HEK293 (cell line): ENCODE measurements around the gene NCOA6.

Experiments
- BCL6B ChIP-seq: fragments of 450-650 bp; formaldehyde crosslinking; IDR thresholded peaks from 2 replicates; pipeline ENCODE4 v1.5.1; 2017; ENCODE audit warnings: missing biosample characterization, missing genetic modification characterization
- EGR2 ChIP-seq: fragments of 450-650 bp; formaldehyde crosslinking; IDR thresholded peaks from 2 replicates; pipeline ENCODE4 v1.5.1; 2016; ENCODE audit warnings: low read depth, missing biosample characterization, missing genetic modification characterization
- FEZF1 ChIP-seq: fragments of 450-650 bp; formaldehyde crosslinking; IDR thresholded peaks from 2 replicates; pipeline ENCODE4 v1.5.1; 2016; ENCODE audit warnings: missing biosample characterization, missing genetic modification characterization
- HIC1 ChIP-seq: fragments of 450-650 bp; formaldehyde crosslinking; IDR thresholded peaks from 2 replicates; pipeline ENCODE4 v1.5.1; 2016; ENCODE audit warnings: missing biosample characterization, missing genetic modification characterization
- KLF8 ChIP-seq: fragments of 450-650 bp; formaldehyde crosslinking; IDR thresholded peaks from 2 replicates; pipeline ENCODE4 v1.5.1; 2016; ENCODE audit warnings: missing biosample characterization, missing genetic modification characterization
- REPIN1 ChIP-seq: fragments of 450-650 bp; formaldehyde crosslinking; IDR thresholded peaks from 2 replicates; pipeline ENCODE4 v1.5.1; 2017; ENCODE audit warnings: missing biosample characterization, missing genetic modification characterization, low read depth
- REST ChIP-seq: fragments of 450-650 bp; formaldehyde crosslinking; IDR thresholded peaks from 2 replicates; pipeline ENCODE4 v1.5.1; 2016; ENCODE audit warnings: missing biosample characterization, missing genetic modification characterization
- ZBTB20 ChIP-seq: fragments of 450-650 bp; formaldehyde crosslinking; IDR thresholded peaks from 2 replicates; pipeline ENCODE4 v1.5.1; 2016; ENCODE audit warnings: missing biosample characterization, missing genetic modification characterization
- ZEB2 ChIP-seq: fragments of 450-650 bp; formaldehyde crosslinking; IDR thresholded peaks from 2 replicates; pipeline ENCODE4 v1.5.1; 2016; ENCODE audit warnings: missing biosample characterization, missing genetic modification characterization
- ZNF16 ChIP-seq: fragments of 450-650 bp; formaldehyde crosslinking; IDR thresholded peaks from 2 replicates; pipeline ENCODE4 v1.5.1; 2016; ENCODE audit warnings: low read depth, missing biosample characterization, missing genetic modification characterization
- ZNF175 ChIP-seq: fragments of 450-650 bp; formaldehyde crosslinking; IDR thresholded peaks from 2 replicates; pipeline ENCODE4 v1.5.1; 2016; ENCODE audit warnings: missing biosample characterization, missing genetic modification characterization
- ZNF2 ChIP-seq: fragments of 450-650 bp; formaldehyde crosslinking; IDR thresholded peaks from 2 replicates; pipeline ENCODE4 v1.5.1; 2016; ENCODE audit warnings: missing biosample characterization, missing genetic modification characterization
- ZNF23 ChIP-seq: fragments of 450-650 bp; formaldehyde crosslinking; IDR thresholded peaks from 2 replicates; pipeline ENCODE4 v1.5.1; 2016; ENCODE audit warnings: missing biosample characterization, missing genetic modification characterization, borderline replicate concordance
- ZNF292 ChIP-seq: fragments of 450-650 bp; formaldehyde crosslinking; IDR thresholded peaks from 2 replicates; pipeline ENCODE4 v1.5.1; 2016; ENCODE audit warnings: low read depth, missing biosample characterization, missing genetic modification characterization, borderline replicate concordance
- ZNF324 ChIP-seq: fragments of 450-650 bp; formaldehyde crosslinking; IDR thresholded peaks from 2 replicates; pipeline ENCODE4 v1.5.1; 2016; ENCODE audit warnings: missing biosample characterization, missing genetic modification characterization
- ZNF518A ChIP-seq: fragments of 450-650 bp; formaldehyde crosslinking; conservative IDR thresholded peaks from 2 replicates; pipeline ENCODE4 v1.5.1; 2016; ENCODE audit warnings: low read depth, missing biosample characterization, missing genetic modification characterization
- ZNF558 ChIP-seq: fragments of 450-650 bp; formaldehyde crosslinking; IDR thresholded peaks from 2 replicates; pipeline ENCODE4 v1.5.1; 2016; ENCODE audit warnings: missing biosample characterization, missing genetic modification characterization
- ZNF561 ChIP-seq: fragments of 450-650 bp; IDR thresholded peaks from 2 replicates; pipeline ENCODE4 v1.5.1; 2018; ENCODE audit warnings: missing biosample characterization, missing genetic modification characterization, borderline replicate concordance
- ZNF629 ChIP-seq: fragments of 450-650 bp; formaldehyde crosslinking; IDR thresholded peaks from 2 replicates; pipeline ENCODE4 v1.5.1; 2017; ENCODE audit warnings: missing biosample characterization, missing genetic modification characterization
- ZNF791 ChIP-seq: fragments of 450-650 bp; formaldehyde crosslinking; IDR thresholded peaks from 2 replicates; pipeline ENCODE4 v1.5.1; 2016; ENCODE audit warnings: missing biosample characterization, missing genetic modification characterization
- ZSCAN5A ChIP-seq: fragments of 450-650 bp; formaldehyde crosslinking; IDR thresholded peaks from 2 replicates; pipeline ENCODE4 v1.5.1; 2016; ENCODE audit warnings: missing biosample characterization, missing genetic modification characterization
- TF ChIP-seq, protein P1 (sequence below): fragments of 450-650 bp; formaldehyde crosslinking; IDR thresholded peaks from 2 replicates; pipeline ENCODE4 v1.5.1; 2016; ENCODE audit warnings: missing biosample characterization, missing genetic modification characterization

NCOA6 gene

DNA sequence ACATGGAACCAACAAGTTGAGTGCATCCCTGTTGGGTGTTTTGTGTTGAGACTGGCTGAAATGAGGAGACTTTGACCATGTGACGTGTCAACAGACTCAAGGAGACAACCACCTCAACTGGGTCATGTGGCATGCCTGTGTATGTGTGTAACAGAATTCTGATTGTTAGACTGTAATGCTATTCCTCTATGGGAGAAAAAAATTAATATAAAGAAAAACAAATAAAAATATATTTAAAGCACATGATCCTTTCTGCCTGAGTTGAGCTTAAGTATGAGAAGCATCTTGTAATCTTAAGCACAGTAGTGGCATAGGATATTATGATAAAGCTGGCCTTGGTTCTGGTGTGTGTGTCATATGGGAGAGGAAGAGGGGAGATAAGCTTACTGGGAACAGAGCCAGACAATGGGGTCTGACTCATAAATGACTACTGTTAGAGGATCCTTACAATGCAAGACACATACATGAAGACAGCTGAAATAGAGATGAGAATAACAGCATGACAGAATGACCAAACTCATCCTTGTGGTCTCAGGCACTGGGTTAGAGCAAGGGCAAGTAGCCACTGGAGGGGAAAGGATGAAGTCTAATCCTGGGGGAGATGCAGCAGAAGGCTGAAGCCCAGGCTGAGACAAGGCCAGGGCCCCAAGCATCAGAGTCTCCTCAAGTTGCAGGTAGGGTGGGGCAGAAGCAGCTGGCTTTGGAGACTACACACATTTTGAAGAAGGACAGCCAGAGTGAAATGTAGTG is 112.1 kb downstream of the NCOA6 start (continued):
- TF ChIP-seq ZSCAN5A (tag by site-specific recombination) = no peak
- TF ChIP-seq, protein P1, sequence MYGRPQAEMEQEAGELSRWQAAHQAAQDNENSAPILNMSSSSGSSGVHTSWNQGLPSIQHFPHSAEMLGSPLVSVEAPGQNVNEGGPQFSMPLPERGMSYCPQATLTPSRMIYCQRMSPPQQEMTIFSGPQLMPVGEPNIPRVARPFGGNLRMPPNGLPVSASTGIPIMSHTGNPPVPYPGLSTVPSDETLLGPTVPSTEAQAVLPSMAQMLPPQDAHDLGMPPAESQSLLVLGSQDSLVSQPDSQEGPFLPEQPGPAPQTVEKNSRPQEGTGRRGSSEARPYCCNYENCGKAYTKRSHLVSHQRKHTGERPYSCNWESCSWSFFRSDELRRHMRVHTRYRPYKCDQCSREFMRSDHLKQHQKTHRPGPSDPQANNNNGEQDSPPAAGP (tag by site-specific recombination) = peak; percentile 72; the same call in 1 of the 2 replicates
- TF ChIP-seq ZNF292 (tag by site-specific recombination) = no peak
- TF ChIP-seq KLF8 (tag by site-specific recombination) = 0 out of 2 replicates have a peak, but pooled peaks have one; percentile 59
- no peak for TF ChIP-seq ZNF175 (tag by site-specific recombination)
- TF ChIP-seq ZNF558 (tag by site-specific recombination) = 0 out of 2 replicates have a peak, but pooled peaks have one; percentile 47
- TF ChIP-seq ZBTB20 = peak; percentile 18; the same call in 1 of the 2 replicates
- TF ChIP-seq REST = no peak
- TF ChIP-seq ZNF324 (tag by site-specific recombination) = no peak; the same call in 1 of the 2 replicates
- TF ChIP-seq ZNF791 (tag by site-specific recombination) = no peak
- TF ChIP-seq BCL6B (tag by site-specific recombination) = no peak
- TF ChIP-seq ZEB2 (tag by site-specific recombination) = peak; percentile 96
- peak; percentile 85 for TF ChIP-seq ZNF629 (tag by site-specific recombination)
- TF ChIP-seq HIC1 (tag by site-specific recombination) = peak; percentile 28; the same call in 1 of the 2 replicates
- no peak for TF ChIP-seq REPIN1 (tag by site-specific recombination)
- TF ChIP-seq ZNF2 = no peak
- TF ChIP-seq ZNF16 (tag by site-specific recombination) = no peak
- TF ChIP-seq ZNF561 (tag by site-specific recombination) = no peak
- TF ChIP-seq ZNF23 = no peak
- no peak for TF ChIP-seq EGR2 (tag by site-specific recombination)
- no peak for TF ChIP-seq FEZF1 (tag by site-specific recombination)
- TF ChIP-seq ZNF518A (tag by site-specific recombination) = peak; percentile 38; the same call in 1 of the 2 replicates
